ENCODE data around the gene STT3B. TPM values are rescaled to one million over a fixed set of nuclear protein-coding genes. Genes with fewer than 3 reads are reported as not detected.
A peak's percentile ranks its signal among the peaks of the same experiment; 100 is the strongest.

The STT3B gene
- total and polyA plus RNA-seq, 9 donors = 91.4 to 115 (median 102) TPM

GRCh38 chr3:31654998-31655397 is 122.3 kb downstream of the STT3B start:
- H3K36me3 ChIP-seq (ENCODE audit: control insufficient read depth, insufficient read depth, low read length) = no peaks in the 10 kb centered on the region
- H3K4me1 ChIP-seq (ENCODE audit: control insufficient read depth, insufficient read depth, low read length) = no peaks in the 10 kb centered on the region
- H3K27me3 ChIP-seq (ENCODE audit: control insufficient read depth, insufficient read depth, low read length) = no peaks in the 10 kb centered on the region
- DNase-seq = no peak
- H3K27ac ChIP-seq (ENCODE audit: low read length) = no peak overlapping the region
- H3K4me3 ChIP-seq (ENCODE audit: low read length) = no peak overlapping the region
- H3K9me3 ChIP-seq (replicated peaks; ENCODE audit: control insufficient read depth, low read depth, low read length) = peaks cover 28% of the 10 kb centered on the region

GRCh38 chr3:31659246-31659645 is 126.5 kb downstream of the STT3B start:
- no peak for DNase-seq

GRCh38 chr3:31661286-31661685 is 128.6 kb downstream of the STT3B start:
- no CpG with 5 or more reads among the region's 5 CpGs for WGBS (ENCODE audit: insufficient coverage)
- H3K36me3 ChIP-seq (ENCODE audit: control insufficient read depth, insufficient read depth, low read length) = no peaks in the 10 kb centered on the region
- no peaks in the 10 kb centered on the region for H3K9me3 ChIP-seq (replicated peaks; ENCODE audit: control insufficient read depth, low read depth, low read length)
- H3K4me3 ChIP-seq (ENCODE audit: low read length) = no peak overlapping the region
- no peaks in the 10 kb centered on the region for H3K27me3 ChIP-seq (ENCODE audit: control insufficient read depth, insufficient read depth, low read length)
- DNase-seq = no peak
- H3K27ac ChIP-seq (ENCODE audit: low read length) = no peak overlapping the region
- peaks cover 7% of the 10 kb centered on the region for H3K4me1 ChIP-seq (ENCODE audit: control insufficient read depth, insufficient read depth, low read length)

More at GRCh38 chr3:31659246-31659645, 126.5 kb downstream of the STT3B start:
- no peaks in the 10 kb centered on the region for H3K36me3 ChIP-seq (ENCODE audit: control insufficient read depth, insufficient read depth, low read length)
- H3K9me3 ChIP-seq (replicated peaks; ENCODE audit: control insufficient read depth, low read depth, low read length) = peaks cover 9% of the 10 kb centered on the region
- no peak overlapping the region for H3K27ac ChIP-seq (ENCODE audit: low read length)
- peaks cover 6% of the 10 kb centered on the region for H3K4me1 ChIP-seq (ENCODE audit: control insufficient read depth, insufficient read depth, low read length)
- no peak overlapping the region for H3K4me3 ChIP-seq (ENCODE audit: low read length)
- no peaks in the 10 kb centered on the region for H3K27me3 ChIP-seq (ENCODE audit: control insufficient read depth, insufficient read depth, low read length)

GRCh38 chr3:31661993-31662670 is 129.4 kb downstream of the STT3B start:
- H3K4me3 ChIP-seq (ENCODE audit: low read length) = no peak overlapping the region
- H3K36me3 ChIP-seq (ENCODE audit: control insufficient read depth, insufficient read depth, low read length) = no peaks in the 10 kb centered on the region
- H3K27me3 ChIP-seq (ENCODE audit: control insufficient read depth, insufficient read depth, low read length) = no peaks in the 10 kb centered on the region
- H3K9me3 ChIP-seq (replicated peaks; ENCODE audit: control insufficient read depth, low read depth, low read length) = no peaks in the 10 kb centered on the region
- no peak for DNase-seq
- WGBS (ENCODE audit: insufficient coverage) = no CpG with 5 or more reads among the region's 5 CpGs
- no peak overlapping the region for H3K27ac ChIP-seq (ENCODE audit: low read length)
- H3K4me1 ChIP-seq (ENCODE audit: control insufficient read depth, insufficient read depth, low read length) = peaks cover 7% of the 10 kb centered on the region

- Histone ChIP-seq H3K27me3 (ENCODE audit: control insufficient read depth, insufficient read depth, low read length) (no peaks in the 10 kb centered on the region), H3K36me3 (ENCODE audit: control insufficient read depth, insufficient read depth, low read length) (peaks cover 2% of the 10 kb centered on the region), H3K4me3 (ENCODE audit: low read length) (no peak overlapping the region), H3K9me3 (replicated peaks; ENCODE audit: control insufficient read depth, low read depth, low read length) (no peaks in the 10 kb centered on the region), H3K4me1 (ENCODE audit: control insufficient read depth, insufficient read depth, low read length) (peaks cover 7% of the 10 kb centered on the region), H3K27ac (ENCODE audit: low read length) (no peak overlapping the region)
- WGBS (ENCODE audit: insufficient coverage) = 96% methylated on average over 15 of the region's 17 CpGs
- DNase-seq = no peak
These were observed 131.3 kb downstream of the STT3B start for GRCh38 chr3:31664031-31664430.

GRCh38 chr3:31667582-31667981 is 134.9 kb downstream of the STT3B start:
- peaks cover 10% of the 10 kb centered on the region for H3K4me1 ChIP-seq (ENCODE audit: control insufficient read depth, insufficient read depth, low read length)
- peaks cover 4% of the 10 kb centered on the region for H3K36me3 ChIP-seq (ENCODE audit: control insufficient read depth, insufficient read depth, low read length)
- no peak for DNase-seq
- H3K27me3 ChIP-seq (ENCODE audit: control insufficient read depth, insufficient read depth, low read length) = no peaks in the 10 kb centered on the region
- H3K27ac ChIP-seq (ENCODE audit: low read length) = no peak overlapping the region
- no CpG with 5 or more reads among the region's 1 CpG for WGBS (ENCODE audit: insufficient coverage)
- no peaks in the 10 kb centered on the region for H3K9me3 ChIP-seq (replicated peaks; ENCODE audit: control insufficient read depth, low read depth, low read length)
- no peak overlapping the region for H3K4me3 ChIP-seq (ENCODE audit: low read length)

GRCh38 chr3:31668242-31668641 is 135.5 kb downstream of the STT3B start:
- DNase-seq = no peak
- H3K36me3 ChIP-seq (ENCODE audit: control insufficient read depth, insufficient read depth, low read length) = peaks cover 4% of the 10 kb centered on the region
- H3K4me3 ChIP-seq (ENCODE audit: low read length) = no peak overlapping the region
- H3K27me3 ChIP-seq (ENCODE audit: control insufficient read depth, insufficient read depth, low read length) = no peaks in the 10 kb centered on the region
- WGBS (ENCODE audit: insufficient coverage) = 100% methylated on average over 1 of the region's 4 CpGs
- no peaks in the 10 kb centered on the region for H3K9me3 ChIP-seq (replicated peaks; ENCODE audit: control insufficient read depth, low read depth, low read length)
- H3K4me1 ChIP-seq (ENCODE audit: control insufficient read depth, insufficient read depth, low read length) = peaks cover 10% of the 10 kb centered on the region
- no peak overlapping the region for H3K27ac ChIP-seq (ENCODE audit: low read length)

GRCh38 chr3:31670136-31670535 is 137.4 kb downstream of the STT3B start:
- Histone ChIP-seq H3K36me3 (ENCODE audit: control insufficient read depth, insufficient read depth, low read length) (peaks cover 4% of the 10 kb centered on the region), H3K4me3 (ENCODE audit: low read length) (no peak overlapping the region), H3K9me3 (replicated peaks; ENCODE audit: control insufficient read depth, low read depth, low read length) (no peaks in the 10 kb centered on the region), H3K27me3 (ENCODE audit: control insufficient read depth, insufficient read depth, low read length) (no peaks in the 10 kb centered on the region), H3K27ac (ENCODE audit: low read length) (no peak overlapping the region), H3K4me1 (ENCODE audit: control insufficient read depth, insufficient read depth, low read length) (peaks cover 5% of the 10 kb centered on the region)
- WGBS (ENCODE audit: insufficient coverage) = no CpG with 5 or more reads among the region's 1 CpG
- peak; percentile 35 for DNase-seq

- Histone ChIP-seq H3K9me3 (replicated peaks; ENCODE audit: control insufficient read depth, low read depth, low read length) (no peaks in the 10 kb centered on the region), H3K27ac (ENCODE audit: low read length) (no peak overlapping the region), H3K4me1 (ENCODE audit: control insufficient read depth, insufficient read depth, low read length) (peaks cover 5% of the 10 kb centered on the region), H3K4me3 (ENCODE audit: low read length) (no peak overlapping the region), H3K36me3 (ENCODE audit: control insufficient read depth, insufficient read depth, low read length) (peaks cover 4% of the 10 kb centered on the region), H3K27me3 (ENCODE audit: control insufficient read depth, insufficient read depth, low read length) (no peaks in the 10 kb centered on the region)
- 83% methylated on average over 1 of the region's 9 CpGs for WGBS (ENCODE audit: insufficient coverage)
- DNase-seq = no peak
These were observed 138.0 kb downstream of the STT3B start for GRCh38 chr3:31670722-31671121.

- no peak overlapping the region for H3K4me3 ChIP-seq (ENCODE audit: low read length)
- WGBS (ENCODE audit: insufficient coverage) = 89% methylated on average over 2 of the region's 2 CpGs
- H3K4me1 ChIP-seq (ENCODE audit: control insufficient read depth, insufficient read depth, low read length) = peaks cover 3% of the 10 kb centered on the region
- no peak overlapping the region for H3K27ac ChIP-seq (ENCODE audit: low read length)
- peaks cover 4% of the 10 kb centered on the region for H3K36me3 ChIP-seq (ENCODE audit: control insufficient read depth, insufficient read depth, low read length)
- no peaks in the 10 kb centered on the region for H3K27me3 ChIP-seq (ENCODE audit: control insufficient read depth, insufficient read depth, low read length)
- DNase-seq = no peak
- H3K9me3 ChIP-seq (replicated peaks; ENCODE audit: control insufficient read depth, low read depth, low read length) = no peaks in the 10 kb centered on the region
These were observed 138.7 kb downstream of the STT3B start for GRCh38 chr3:31671451-31671850.

- Histone ChIP-seq H3K36me3 (ENCODE audit: control insufficient read depth, insufficient read depth, low read length) (peaks cover 4% of the 10 kb centered on the region), H3K27me3 (ENCODE audit: control insufficient read depth, insufficient read depth, low read length) (no peaks in the 10 kb centered on the region), H3K9me3 (replicated peaks; ENCODE audit: control insufficient read depth, low read depth, low read length) (no peaks in the 10 kb centered on the region), H3K27ac (ENCODE audit: low read length) (no peak overlapping the region), H3K4me3 (ENCODE audit: low read length) (no peak overlapping the region), H3K4me1 (ENCODE audit: control insufficient read depth, insufficient read depth, low read length) (peaks cover 3% of the 10 kb centered on the region)
- no CpG with 5 or more reads among the region's 6 CpGs for WGBS (ENCODE audit: insufficient coverage)
- DNase-seq = no peak
These were observed 139.3 kb downstream of the STT3B start for GRCh38 chr3:31671976-31672375.

Data from muscle of leg (tissue), 11 donors.